Mesendoderm (in vitro differentiated cells): ENCODE measurements around the gene CENPS.
"Not testable (repeated sequence)": the region's sequence is repeated elsewhere in the genome, so short reads cannot be mapped to it uniquely, and the experiment has no call there.

ENCODE experiments used
- DNase-seq: peaks from one replicate; pipeline ENCODE4 v3.0.0; 2013
- H2AK5ac ChIP-seq: 2 replicates; pipeline ENCODE4 v1.6.1; 2013; ENCODE audit warnings: low read length, inconsistent platforms
- H2BK120ac ChIP-seq: 2 replicates; pipeline ENCODE4 v1.6.1; 2013; ENCODE audit warnings: low read depth, mild to moderate bottlenecking, low read length, moderate library complexity, mixed read lengths
- H2BK15ac ChIP-seq: replicated peaks from 2 replicates; pipeline ENCODE4 v1.6.1; 2013; ENCODE audit warnings: low read depth, mild to moderate bottlenecking, moderate library complexity
- H2BK5ac ChIP-seq: 2 replicates; pipeline ENCODE4 v1.6.1; 2013; ENCODE audit warnings: low read length, inconsistent platforms
- H3K18ac ChIP-seq: 2 replicates; pipeline ENCODE4 v1.6.1; 2013; ENCODE audit warnings: mild to moderate bottlenecking, low read length, mixed read lengths
- H3K23ac ChIP-seq: one replicate; pipeline ENCODE4 v1.6.1; 2013; ENCODE audit warnings: low read length
- H3K27ac ChIP-seq: 2 replicates; pipeline ENCODE4 v1.5.1; 2013; ENCODE audit warnings: low read depth, mild to moderate bottlenecking, inconsistent platforms, low read length, moderate library complexity
- H3K27me3 ChIP-seq: 2 replicates; pipeline ENCODE4 v1.6.1; 2013; ENCODE audit warnings: low read length, control low read depth, mild to moderate bottlenecking, inconsistent platforms; ENCODE audit not compliant: insufficient read depth, poor library complexity
- H3K36me3 ChIP-seq: 2 replicates; pipeline ENCODE4 v1.6.1; 2013; ENCODE audit warnings: low read length, inconsistent platforms; ENCODE audit not compliant: control insufficient read depth, insufficient read depth
- H3K4ac ChIP-seq: one replicate; pipeline ENCODE4 v1.6.1; 2013; ENCODE audit warnings: low read depth, mild to moderate bottlenecking, low read length, moderate library complexity
- H3K4me1 ChIP-seq: 2 replicates; pipeline ENCODE4 v1.6.1; 2013; ENCODE audit warnings: low read depth, low read length, inconsistent platforms; ENCODE audit not compliant: control insufficient read depth
- H3K4me2 ChIP-seq: 2 replicates; pipeline ENCODE4 v1.6.1; 2013; ENCODE audit warnings: low read length
- H3K4me3 ChIP-seq: 2 replicates; pipeline ENCODE4 v1.5.1; 2013; ENCODE audit warnings: mild to moderate bottlenecking, low read length
- H3K56ac ChIP-seq: one replicate; pipeline ENCODE4 v1.6.1; 2013; ENCODE audit warnings: low read length
- H3K79me1 ChIP-seq: 2 replicates; pipeline ENCODE4 v1.6.1; 2013; ENCODE audit warnings: low read length, inconsistent platforms
- H3K79me2 ChIP-seq: 2 replicates; pipeline ENCODE4 v1.6.1; 2013; ENCODE audit warnings: mild to moderate bottlenecking, low read length; ENCODE audit not compliant: control insufficient read depth, insufficient read depth
- H3K9ac ChIP-seq: 2 replicates; pipeline ENCODE4 v1.6.1; 2013; ENCODE audit warnings: low read length, inconsistent platforms
- H4K5ac ChIP-seq: one replicate; pipeline ENCODE4 v1.6.1; 2013; ENCODE audit warnings: low read length
- H4K8ac ChIP-seq: one replicate; pipeline ENCODE4 v1.6.1; 2013; ENCODE audit warnings: low read depth, mild to moderate bottlenecking, control low read depth, low read length, moderate library complexity
- WGBS: extraction: QIAGEN DNeasy Blood & Tissue Kit; methylation state at CpG from one replicate; pipeline ENCODE4 v1.1.7; 2013; ENCODE audit warnings: low lambda C conversion rate, missing lambda C conversion rate; ENCODE audit not compliant: insufficient coverage; ENCODE audit errors: extremely low coverage; 5-methylcytosine and 5-hydroxymethylcytosine counted together

CENPS gene

DNA sequence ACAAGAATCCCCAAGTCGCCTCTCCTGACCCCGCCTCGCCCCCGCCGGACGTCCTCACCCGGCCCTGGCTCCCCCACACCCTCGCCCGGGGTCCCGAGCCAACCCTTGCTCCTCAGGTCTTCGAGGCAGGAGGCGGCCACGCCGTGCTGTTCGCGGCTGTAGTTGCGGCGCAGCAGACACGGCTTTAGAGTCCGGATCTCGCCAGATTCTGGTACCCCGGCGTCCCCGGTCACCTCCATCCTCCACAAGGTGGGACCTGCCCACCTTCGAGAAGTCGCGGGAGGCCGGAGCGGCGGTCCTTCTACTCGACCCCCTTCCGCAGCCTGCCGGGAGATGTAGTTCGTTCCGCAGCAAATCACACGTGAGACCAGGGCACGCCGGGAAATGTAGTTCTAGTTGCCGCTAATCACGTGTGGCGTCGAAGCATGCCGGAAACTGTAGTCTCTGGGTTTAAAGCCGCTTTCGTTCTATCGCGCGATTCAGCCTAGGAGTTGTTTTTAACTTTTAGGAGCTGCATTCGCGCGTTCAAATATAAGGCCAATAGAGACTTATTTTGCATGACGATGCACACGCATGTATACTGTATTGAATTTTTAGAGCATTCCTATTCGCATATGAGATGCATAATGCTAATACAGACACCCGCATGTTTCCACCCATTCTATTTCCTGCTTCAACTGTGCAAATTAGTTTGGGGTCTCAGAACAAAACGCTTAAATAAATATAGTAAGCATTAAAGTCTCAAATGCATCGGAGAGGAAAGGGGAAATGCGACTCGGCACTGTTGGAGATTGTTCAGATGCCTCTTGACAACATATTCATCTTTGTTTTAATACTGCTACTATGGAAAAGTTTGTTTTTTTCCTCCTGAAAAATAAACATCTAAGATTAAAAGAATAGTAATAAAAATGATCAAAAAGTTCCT, 42.2 kb downstream of the CENPS start, which contains the start of gene DFFA:
Gene DFFA (minus strand): TSS at position 310 of the 925 bp plus-strand sequence. CDS start 71 bp downstream, at position 239.
- Histone ChIP-seq H3K79me2 (peaks cover 22% of the 10 kb centered on the region), H3K56ac (peak within 1 kb of the TSS; percentile 85), H3K4me3 (peak within 1 kb of the TSS; percentile 87), H3K4ac (peak within 1 kb of the TSS; percentile 63), H3K4me2 (peak within 1 kb of the TSS; percentile 52), H2BK120ac (no peak within 1 kb of the TSS), H3K4me1 (peaks cover 2% of the 10 kb centered on the region), H3K9ac (peak within 1 kb of the TSS; percentile 82), H4K5ac (no peak within 1 kb of the TSS), H2BK5ac (no peak within 1 kb of the TSS), H3K27ac (peak within 1 kb of the TSS; percentile 46), H3K79me1 (peaks cover 7% of the 10 kb centered on the region), H3K27me3 (no peaks in the 10 kb centered on the region), H2BK15ac (no peak within 1 kb of the TSS), H3K36me3 (peaks cover 6% of the 10 kb centered on the region), H2AK5ac (no peak within 1 kb of the TSS), H4K8ac (peak within 1 kb of the TSS; percentile 84), H3K23ac (no peak within 1 kb of the TSS), H3K18ac (peak within 1 kb of the TSS; percentile 60)
- DNase-seq: peak; percentile 99
- no CpG with 5 or more reads among the region's 59 CpGs for WGBS

DNA sequence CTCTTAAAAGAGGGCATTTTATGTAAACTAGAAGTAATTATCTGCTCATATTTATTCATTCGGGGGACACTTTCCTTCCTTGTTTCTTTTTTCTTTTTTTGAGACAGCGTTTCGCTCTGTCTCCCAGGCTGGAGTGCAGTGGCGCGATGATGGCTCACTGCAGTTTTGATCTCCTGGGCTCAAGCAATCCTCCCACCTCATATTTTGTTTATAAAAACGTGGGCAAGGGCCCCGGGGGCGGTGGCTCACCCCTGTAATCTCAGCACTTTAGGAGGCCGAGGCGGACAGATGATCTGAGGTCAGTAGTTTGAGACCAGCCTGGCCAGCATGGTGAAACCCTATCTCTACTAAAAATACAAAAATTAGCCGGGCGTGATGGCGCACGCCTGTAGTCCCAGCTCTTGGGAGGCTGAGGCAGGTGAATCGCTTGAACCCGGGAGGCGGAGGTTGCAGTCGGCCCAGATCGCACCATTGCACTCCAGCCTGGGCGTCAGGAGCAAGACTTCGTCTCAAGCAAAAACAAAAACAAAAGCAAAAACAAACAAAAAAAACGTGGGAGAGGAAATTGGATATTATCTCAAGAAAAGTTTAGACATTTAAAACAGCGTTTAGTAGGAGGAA, 43.0 kb downstream of the CENPS start:
- no peak overlapping the region for H3K4me2 ChIP-seq
- peaks cover 8% of the 10 kb centered on the region for H3K79me1 ChIP-seq
- H3K27ac ChIP-seq: no peak overlapping the region
- peaks cover 2% of the 10 kb centered on the region for H3K4me1 ChIP-seq
- H3K27me3 ChIP-seq: no peaks in the 10 kb centered on the region
- H3K36me3 ChIP-seq: peaks cover 1% of the 10 kb centered on the region
- H4K8ac ChIP-seq: no peak overlapping the region
- DNase-seq: no peak
- H2BK120ac ChIP-seq: no peak overlapping the region
- no peak overlapping the region for H3K18ac ChIP-seq
- H4K5ac ChIP-seq: no peak overlapping the region
- H2BK15ac ChIP-seq: no peak overlapping the region
- H3K56ac ChIP-seq: no peak overlapping the region
- H3K9ac ChIP-seq: no peak overlapping the region
- H3K4me3 ChIP-seq: no peak overlapping the region
- peaks cover 24% of the 10 kb centered on the region for H3K79me2 ChIP-seq
- no peak overlapping the region for H2BK5ac ChIP-seq
- no peak overlapping the region for H2AK5ac ChIP-seq
- WGBS: no CpG with 5 or more reads among the region's 23 CpGs
- no peak overlapping the region for H3K23ac ChIP-seq
- H3K4ac ChIP-seq: no peak overlapping the region

DNA sequence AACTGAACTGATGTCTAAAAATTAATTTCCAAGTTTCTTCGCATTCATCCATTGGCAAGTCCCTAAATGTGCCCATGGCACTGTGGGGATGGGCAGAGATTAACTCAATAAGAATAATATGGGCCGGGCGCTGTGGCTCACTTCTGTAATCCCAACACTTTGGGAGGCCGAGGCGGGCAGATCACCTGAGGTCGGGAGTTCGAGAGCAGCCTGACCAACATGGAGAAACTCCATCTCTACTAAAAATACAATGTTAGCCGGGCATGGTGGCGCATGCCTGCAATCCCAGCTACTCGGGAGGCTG, 44.0 kb downstream of the CENPS start:
- H3K79me1 ChIP-seq, H3K9ac ChIP-seq, H2BK5ac ChIP-seq, DNase-seq, H3K27me3 ChIP-seq, H3K23ac ChIP-seq, H3K4me3 ChIP-seq, H3K36me3 ChIP-seq, H3K4me1 ChIP-seq, H4K5ac ChIP-seq, H2BK15ac ChIP-seq, H4K8ac ChIP-seq, H3K18ac ChIP-seq, H3K27ac ChIP-seq, H3K4me2 ChIP-seq, H3K4ac ChIP-seq, H2AK5ac ChIP-seq: not testable (repeated sequence)
- no CpG with 5 or more reads among the region's 10 CpGs for WGBS
- Histone ChIP-seq H3K79me2 (peaks cover 25% of the 10 kb centered on the region), H2BK120ac (peak overlapping the region; percentile 31), H3K56ac (peak overlapping the region; percentile 65)

GRCh38 chr1:10474613-10475507, 44.6 kb downstream of the CENPS start, which contains the start of gene PEX14:
Gene PEX14, plus strand, starts transcription at chr1:10474950. Its CDS starts 17 bp downstream, at chr1:10474967.
- peak within 1 kb of the TSS; percentile 92 for H3K9ac ChIP-seq
- H4K5ac ChIP-seq: no peak within 1 kb of the TSS
- peaks cover 29% of the 10 kb centered on the region for H3K79me2 ChIP-seq
- peak within 1 kb of the TSS; percentile 92 for H3K56ac ChIP-seq
- H3K79me1 ChIP-seq: peaks cover 11% of the 10 kb centered on the region
- H3K27ac ChIP-seq: no peak within 1 kb of the TSS
- H3K27me3 ChIP-seq: no peaks in the 10 kb centered on the region
- H2BK120ac ChIP-seq: peak within 1 kb of the TSS; percentile 31
- H2BK15ac ChIP-seq: no peak within 1 kb of the TSS
- H3K4me3 ChIP-seq: peak within 1 kb of the TSS; percentile 83
- H3K23ac ChIP-seq: peak within 1 kb of the TSS; percentile 33
- DNase-seq: peak; percentile 96
- no CpG with 5 or more reads among the region's 50 CpGs for WGBS
- H3K36me3 ChIP-seq: no peaks in the 10 kb centered on the region
- H2AK5ac ChIP-seq: no peak within 1 kb of the TSS
- no peak within 1 kb of the TSS for H4K8ac ChIP-seq
- no peak within 1 kb of the TSS for H2BK5ac ChIP-seq
- H3K4me1 ChIP-seq: peaks cover 2% of the 10 kb centered on the region
- H3K4ac ChIP-seq: peak within 1 kb of the TSS; percentile 76
- H3K4me2 ChIP-seq: peak within 1 kb of the TSS; percentile 87
- H3K18ac ChIP-seq: peak within 1 kb of the TSS; percentile 54

DNA sequence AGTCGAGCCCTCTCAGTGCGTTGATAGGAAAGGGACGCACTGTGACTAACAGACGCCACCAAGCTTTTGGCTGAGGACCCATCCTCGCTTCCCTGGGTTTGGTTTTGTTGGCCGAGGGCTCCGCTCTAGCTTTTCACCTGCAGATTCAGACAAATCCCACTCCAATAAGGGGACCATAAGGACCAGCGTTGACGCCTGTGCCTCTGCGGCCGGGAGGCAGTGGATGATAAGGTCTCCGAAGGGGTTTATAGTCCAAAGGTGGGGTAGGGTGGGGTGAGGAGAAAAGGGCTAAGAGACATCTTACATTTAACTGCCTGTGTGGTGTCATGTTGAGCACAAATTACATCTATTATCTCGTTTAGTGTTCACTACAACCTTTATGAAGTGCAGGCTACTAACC, 45.3 kb downstream of the CENPS start:
- peaks cover 27% of the 10 kb centered on the region for H3K79me2 ChIP-seq
- H3K79me1 ChIP-seq: peaks cover 11% of the 10 kb centered on the region
- H2BK120ac ChIP-seq: no peak overlapping the region
- peak overlapping the region; percentile 83 for H3K4me3 ChIP-seq
- no CpG with 5 or more reads among the region's 13 CpGs for WGBS
- H3K4me1 ChIP-seq: peaks cover 2% of the 10 kb centered on the region
- peak overlapping the region; percentile 87 for H3K4me2 ChIP-seq
- H3K4ac ChIP-seq: no peak overlapping the region
- no peaks in the 10 kb centered on the region for H3K36me3 ChIP-seq
- H3K56ac ChIP-seq: peak overlapping the region; percentile 92
- peak overlapping the region; percentile 92 for H3K9ac ChIP-seq
- H4K5ac ChIP-seq: no peak overlapping the region
- no peak overlapping the region for H2AK5ac ChIP-seq
- H3K23ac ChIP-seq: peak overlapping the region; percentile 33
- no peak for DNase-seq
- H4K8ac ChIP-seq: no peak overlapping the region
- peak overlapping the region; percentile 54 for H3K18ac ChIP-seq
- H3K27ac ChIP-seq: no peak overlapping the region
- H3K27me3 ChIP-seq: no peaks in the 10 kb centered on the region
- no peak overlapping the region for H2BK5ac ChIP-seq
- no peak overlapping the region for H2BK15ac ChIP-seq
